ENCODE data around the gene UBE2O.
A peak's percentile ranks its signal among the peaks of the same experiment; 100 is the strongest.

The UBE2O gene

GRCh38 chr17:76414334-76415295, 38.3 kb downstream of the UBE2O start:
- peak; percentile 88 for DNase-seq (ENCODE audit: low spot score)

GRCh38 chr17:76411247-76411646, 41.7 kb downstream of the UBE2O start:
- no peak for DNase-seq (ENCODE audit: low spot score)

GRCh38 chr17:76410328-76410965, 42.5 kb downstream of the UBE2O start:
- DNase-seq (ENCODE audit: low spot score) = no peak

GRCh38 chr17:76408037-76408849, 44.7 kb downstream of the UBE2O start:
- peak; percentile 88 for DNase-seq (ENCODE audit: low spot score)

GRCh38 chr17:76407509-76407908, 45.4 kb downstream of the UBE2O start:
- no peak for DNase-seq (ENCODE audit: low spot score)

GRCh38 chr17:76405967-76406647, 46.8 kb downstream of the UBE2O start:
- no peak for DNase-seq (ENCODE audit: low spot score)

GRCh38 chr17:76405607-76405966, 47.4 kb downstream of the UBE2O start:
- DNase-seq (ENCODE audit: low spot score) = no peak

- no peak for DNase-seq (ENCODE audit: low spot score)
Observed at GRCh38 chr17:76404976-76405563, 47.9 kb downstream of the UBE2O start.

- no peak for DNase-seq (ENCODE audit: low spot score)
Observed at GRCh38 chr17:76404256-76404655, 48.7 kb downstream of the UBE2O start.

GRCh38 chr17:76402711-76403110, 50.2 kb downstream of the UBE2O start:
- no peak for DNase-seq (ENCODE audit: low spot score)

- DNase-seq (ENCODE audit: low spot score) = no peak
Observed at GRCh38 chr17:76399175-76400172, 53.5 kb downstream of the UBE2O start.

GRCh38 chr17:76398523-76399174, 54.3 kb downstream of the UBE2O start:
- DNase-seq (ENCODE audit: low spot score) = no peak

GRCh38 chr17:76397687-76398522, 55.0 kb downstream of the UBE2O start:
- DNase-seq (ENCODE audit: low spot score) = peak; percentile 93

GRCh38 chr17:76397184-76397583, 55.8 kb downstream of the UBE2O start:
- no peak for DNase-seq (ENCODE audit: low spot score)

- no peak for DNase-seq (ENCODE audit: low spot score)
Observed at GRCh38 chr17:76395980-76396379, 57.0 kb downstream of the UBE2O start.

- no peak for DNase-seq (ENCODE audit: low spot score)
Observed at GRCh38 chr17:76394166-76394565, 58.8 kb downstream of the UBE2O start.

GRCh38 chr17:76391200-76391715, 61.7 kb downstream of the UBE2O start:
- no peak for DNase-seq (ENCODE audit: low spot score)

- DNase-seq (ENCODE audit: low spot score) = no peak
Observed at GRCh38 chr17:76390003-76390421, 62.9 kb downstream of the UBE2O start.

Measured in D341Med (cell line).